ENCODE measurements around the gene NR1H2.

Gene NR1H2

GRCh38 chr19:50406156-50406820 lies 30.0 kb downstream of the NR1H2 start:
- no peak for DNase-seq

- no peak for DNase-seq
These were observed 30.6 kb downstream of the NR1H2 start for GRCh38 chr19:50406829-50407228.

DNA sequence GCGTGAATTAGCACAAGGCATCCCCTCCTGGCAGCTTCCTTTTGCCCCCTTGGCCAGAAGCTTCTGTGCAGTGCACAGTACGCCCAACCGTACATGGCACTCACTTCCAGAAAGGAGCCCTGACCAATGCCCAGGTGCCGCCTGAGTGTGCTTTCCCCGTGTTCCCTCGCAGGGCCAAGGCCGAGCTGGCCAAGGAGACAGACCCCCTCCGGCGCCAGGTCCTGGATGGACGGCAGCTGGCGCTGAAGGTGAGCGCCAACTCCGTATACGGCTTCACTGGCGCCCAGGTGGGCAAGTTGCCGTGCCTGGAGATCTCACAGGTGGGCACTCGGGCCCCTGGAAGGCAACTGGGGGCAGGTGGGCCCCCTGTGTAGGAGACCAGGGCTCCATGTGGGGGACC lies 33.1 kb downstream of the NR1H2 start:
- DNase-seq, result no peak

GRCh38 chr19:50410109-50410508 lies 33.9 kb downstream of the NR1H2 start:
- DNase-seq, result no peak

- DNase-seq, result no peak
These were observed 36.2 kb downstream of the NR1H2 start for GRCh38 chr19:50412419-50412818.

DNA sequence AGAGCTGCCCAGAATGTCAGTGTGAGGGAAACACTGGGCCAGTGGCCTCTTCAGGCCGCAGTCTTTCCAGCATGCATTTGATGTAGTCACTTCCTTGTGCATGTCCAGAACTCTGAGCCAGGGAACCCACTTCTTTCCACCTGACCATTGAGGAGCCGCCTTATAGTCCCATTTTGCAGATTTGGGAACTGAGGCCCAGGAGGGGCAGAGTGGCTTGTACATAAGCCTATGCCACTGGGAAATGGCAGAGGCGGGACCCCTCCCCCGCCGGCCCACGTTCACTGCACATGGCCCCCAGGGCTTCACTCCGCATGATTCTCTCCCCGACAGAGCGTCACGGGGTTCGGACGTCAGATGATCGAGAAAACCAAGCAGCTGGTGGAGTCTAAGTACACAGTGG lies 36.8 kb downstream of the NR1H2 start:
- no peak for DNase-seq

DNA sequence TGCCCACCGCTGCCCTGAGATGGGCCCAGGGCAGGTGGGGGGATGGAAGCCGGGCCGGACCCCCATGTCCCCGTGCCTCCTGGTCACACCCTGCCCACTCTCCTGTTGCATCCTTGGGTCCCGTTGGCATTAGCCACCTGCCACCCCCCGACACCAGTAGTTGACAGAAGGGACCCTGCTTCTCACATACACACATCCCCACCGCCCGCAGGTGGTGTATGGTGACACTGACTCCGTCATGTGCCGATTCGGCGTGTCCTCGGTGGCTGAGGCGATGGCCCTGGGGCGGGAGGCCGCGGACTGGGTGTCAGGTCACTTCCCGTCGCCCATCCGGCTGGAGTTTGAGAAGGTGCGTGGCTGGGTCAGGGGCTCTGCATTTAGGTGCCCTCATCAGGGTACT lies 37.3 kb downstream of the NR1H2 start:
- no peak for DNase-seq

DNA sequence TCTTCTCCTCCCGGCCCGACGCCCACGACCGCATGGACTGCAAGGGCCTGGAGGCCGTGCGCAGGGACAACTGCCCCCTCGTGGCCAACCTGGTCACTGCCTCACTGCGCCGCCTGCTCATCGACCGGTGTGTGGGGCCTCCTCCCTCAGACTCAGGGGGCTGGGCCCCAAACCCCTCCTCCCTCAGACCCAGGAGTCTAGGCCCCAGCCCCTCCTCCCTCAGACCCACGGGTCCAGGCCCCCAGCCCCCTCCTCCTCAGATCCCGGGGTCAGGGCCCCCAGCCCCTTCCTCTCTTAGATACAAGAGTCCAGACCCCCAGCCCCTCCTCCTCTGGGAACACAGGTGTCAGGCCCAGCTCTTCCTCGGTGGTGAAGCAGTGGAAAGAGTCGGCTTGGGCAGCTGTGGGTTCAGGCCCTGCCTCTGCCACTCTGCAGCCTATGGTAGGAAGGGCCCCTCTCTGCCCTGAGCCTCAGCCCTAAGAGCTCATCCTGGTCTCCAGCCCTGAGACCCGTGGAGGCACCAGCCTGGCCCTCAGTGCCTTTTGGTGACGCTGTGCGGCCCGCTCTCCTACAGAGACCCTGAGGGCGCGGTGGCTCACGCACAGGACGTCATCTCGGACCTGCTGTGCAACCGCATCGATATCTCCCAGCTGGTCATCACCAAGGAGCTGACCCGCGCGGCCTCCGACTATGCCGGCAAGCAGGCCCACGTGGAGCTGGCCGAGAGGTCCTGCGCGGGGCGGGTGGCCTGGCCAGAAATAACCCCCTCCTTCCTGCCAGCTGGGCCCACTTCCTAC lies 38.8 kb downstream of the NR1H2 start:
- DNase-seq, result peak; percentile 82

DNA sequence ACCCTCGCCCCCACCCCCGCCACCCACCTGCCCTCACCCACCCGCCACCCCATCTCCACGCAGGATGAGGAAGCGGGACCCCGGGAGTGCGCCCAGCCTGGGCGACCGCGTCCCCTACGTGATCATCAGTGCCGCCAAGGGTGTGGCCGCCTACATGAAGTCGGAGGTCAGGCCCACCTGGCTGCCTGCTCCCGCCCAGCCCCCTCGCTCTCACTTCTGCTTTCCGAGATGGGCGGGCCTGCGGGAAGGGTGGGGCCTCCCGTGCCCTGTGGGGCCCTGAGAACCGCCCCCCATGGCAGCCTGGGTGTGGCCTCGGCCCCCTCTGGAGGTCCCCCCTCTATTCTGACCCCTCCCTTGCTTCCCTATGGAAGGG lies 39.4 kb downstream of the NR1H2 start:
- peak; percentile 24 to 87 for DNase-seq

GRCh38 chr19:50416034-50416977 lies 40.0 kb downstream of the NR1H2 start:
- DNase-seq, result no peak

DNA sequence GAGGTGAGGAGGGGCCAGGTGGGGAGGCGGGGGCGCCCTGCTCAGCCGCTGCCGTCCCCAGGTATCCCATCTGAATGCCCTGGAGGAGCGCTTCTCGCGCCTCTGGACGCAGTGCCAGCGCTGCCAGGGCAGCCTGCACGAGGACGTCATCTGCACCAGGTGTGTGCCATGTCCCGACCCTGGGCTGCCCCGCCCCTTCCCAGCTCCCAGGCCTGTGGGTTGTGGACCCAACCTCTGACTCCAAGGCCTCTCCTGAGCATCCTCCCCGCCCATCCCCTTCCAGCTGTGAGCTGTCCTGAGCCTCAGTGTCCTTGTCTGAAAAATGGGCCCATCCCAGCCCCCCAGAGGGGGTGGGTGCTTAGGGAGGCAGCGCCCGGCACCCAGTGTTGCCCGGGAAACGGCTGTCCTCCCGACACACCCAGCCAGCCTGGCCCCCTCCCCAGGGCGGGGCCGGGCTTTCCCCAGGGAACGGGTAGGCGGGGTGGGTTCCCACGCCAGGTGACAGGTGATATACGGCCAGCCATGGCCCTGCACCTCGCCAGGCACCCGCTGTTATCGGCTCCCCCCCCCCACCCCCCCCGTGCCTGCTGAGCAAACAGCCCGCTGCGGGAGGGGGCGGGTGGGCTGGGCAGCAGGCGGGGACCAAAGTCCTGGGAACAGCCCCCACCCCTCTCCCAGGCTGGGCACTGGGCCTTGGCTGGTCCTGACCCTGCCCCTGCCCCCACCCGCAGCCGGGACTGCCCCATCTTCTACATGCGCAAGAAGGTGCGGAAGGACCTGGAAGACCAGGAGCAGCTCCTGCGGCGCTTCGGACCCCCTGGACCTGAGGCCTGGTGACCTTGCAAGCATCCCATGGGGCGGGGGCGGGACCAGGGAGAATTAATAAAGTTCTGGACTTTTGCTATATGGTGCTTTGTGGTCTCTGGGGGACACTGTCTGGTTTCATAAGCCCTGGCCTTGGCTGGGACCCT lies 41.1 kb downstream of the NR1H2 start:
- DNase-seq, result peak in 1 of 2 donors; percentile 37

DNA sequence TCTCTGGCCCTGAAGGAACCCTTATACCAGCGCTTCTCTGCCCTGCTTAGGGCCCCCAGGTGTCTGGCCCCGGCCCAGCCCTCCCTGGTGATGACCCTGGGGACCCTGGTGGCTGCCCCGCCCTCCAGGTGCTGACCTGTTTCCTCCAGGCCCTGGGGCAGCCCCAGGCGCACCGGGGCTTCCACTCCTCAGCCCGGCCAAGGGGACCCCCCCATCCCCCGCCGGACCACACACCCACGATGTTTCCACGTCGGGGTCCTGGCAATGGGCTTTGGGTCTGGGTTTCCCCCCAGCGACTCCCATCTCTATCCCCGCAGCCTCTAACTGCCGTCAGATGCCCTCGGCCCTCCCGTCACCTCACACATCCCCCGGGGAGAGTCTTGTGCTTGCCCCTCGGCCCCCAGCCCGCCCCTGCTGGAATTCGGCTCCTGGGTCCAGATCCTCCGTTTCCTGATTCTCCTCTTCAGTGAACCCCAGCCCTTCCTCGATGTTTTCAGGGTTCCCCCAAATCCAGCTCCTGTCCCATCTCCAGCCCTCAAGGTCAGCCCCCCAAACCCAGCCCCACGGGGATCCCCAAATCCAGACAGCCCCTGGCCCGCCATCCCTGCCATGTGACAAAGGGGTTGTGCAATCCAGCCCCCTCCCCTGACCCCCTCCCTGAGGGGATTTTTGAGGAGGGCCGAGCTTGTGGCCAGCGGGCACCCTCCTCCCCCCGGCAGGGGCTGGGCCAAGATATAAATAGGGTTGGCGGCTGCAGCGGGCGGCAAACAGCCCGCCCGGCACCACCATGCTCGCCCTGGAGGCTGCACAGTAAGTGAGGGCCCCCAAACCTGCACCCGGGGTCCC lies 42.1 kb downstream of the NR1H2 start, which contains the start of gene SPIB:
Gene SPIB (plus strand): TSS at position 763 of the 846 bp plus-strand sequence. CDS start 25 bp downstream, at position 788.
- peak in 1 of 2 donors; percentile 43 for DNase-seq

DNA sequence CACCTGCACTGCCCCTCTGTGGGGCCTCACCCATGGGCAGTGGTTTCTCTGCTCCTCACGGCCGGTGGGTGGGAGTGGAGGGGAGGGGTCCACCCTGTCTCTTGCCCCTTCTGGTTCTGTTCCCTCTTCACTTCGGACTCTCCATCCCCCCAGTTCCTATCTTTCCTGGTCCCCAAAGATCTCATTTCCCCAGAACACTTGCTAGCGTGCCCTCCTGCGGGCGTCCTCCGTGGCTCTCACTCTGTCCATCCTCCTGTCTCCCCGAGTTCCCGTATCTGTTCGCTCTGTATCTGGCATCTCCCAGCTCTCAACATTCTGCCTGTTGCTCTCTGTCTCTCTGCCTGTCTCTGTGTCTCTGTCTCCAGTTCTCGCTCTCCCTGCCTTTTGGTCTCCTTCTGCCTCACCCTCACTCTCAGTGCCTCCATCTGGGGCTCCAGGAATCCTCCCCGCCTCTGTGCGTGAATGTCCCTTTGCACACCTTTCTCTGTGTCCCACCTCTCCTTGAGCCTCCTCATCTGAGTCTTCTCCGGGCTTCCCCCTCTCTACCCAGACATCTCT lies 42.8 kb downstream of the NR1H2 start:
- DNase-seq, result no peak

DNA sequence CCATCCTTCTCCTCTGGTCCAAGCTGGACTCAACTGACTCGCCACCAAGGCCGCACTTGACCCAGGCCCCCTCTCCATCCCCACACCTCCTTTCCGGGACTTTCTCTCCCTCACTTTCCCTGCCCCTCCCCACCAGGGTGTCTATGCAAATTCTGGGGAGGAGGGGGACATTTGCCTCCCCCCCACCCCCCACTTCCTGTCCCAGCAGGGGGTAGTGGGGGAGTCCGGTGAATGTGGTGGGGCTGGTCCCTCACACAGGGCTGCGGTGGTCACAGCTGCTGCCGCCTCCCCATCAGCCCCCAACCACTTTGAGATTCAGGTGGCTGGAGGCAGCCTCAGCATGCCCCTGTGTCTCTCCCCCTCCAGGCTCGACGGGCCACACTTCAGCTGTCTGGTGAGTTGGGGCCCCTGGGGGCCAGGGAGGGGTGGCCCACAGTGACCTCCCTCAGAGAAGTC lies 43.4 kb downstream of the NR1H2 start:
- DNase-seq, result no peak

- DNase-seq, result no peak
These were observed 43.9 kb downstream of the NR1H2 start for GRCh38 chr19:50420127-50420526.

- DNase-seq, result no peak
These were observed 44.6 kb downstream of the NR1H2 start for GRCh38 chr19:50420808-50421207.

- no peak for DNase-seq
These were observed 46.4 kb downstream of the NR1H2 start for GRCh38 chr19:50422397-50423278.

- DNase-seq, result no peak
These were observed 47.2 kb downstream of the NR1H2 start for GRCh38 chr19:50423279-50424113.

DNA sequence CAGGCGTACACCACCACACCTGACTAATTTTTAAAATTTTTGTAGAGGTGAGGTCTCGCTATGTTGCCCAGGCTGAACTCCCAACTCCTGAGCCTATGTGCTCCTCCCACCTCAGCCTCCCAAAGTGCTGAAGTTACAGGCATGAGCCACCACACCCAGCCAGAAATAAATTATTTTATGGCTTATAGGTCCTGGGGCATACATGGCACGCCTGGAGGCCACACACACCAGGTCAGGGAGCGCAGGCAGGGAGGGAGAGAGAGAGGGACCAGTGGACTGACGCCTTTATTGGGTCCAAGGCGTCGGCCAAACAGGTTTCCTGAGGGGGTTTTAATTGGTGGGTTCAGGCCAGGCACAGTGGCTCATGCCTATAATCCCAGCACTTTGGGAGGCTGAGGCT lies 49.3 kb downstream of the NR1H2 start:
- DNase-seq, result no peak

All from CD4-positive, alpha-beta T cell treated with Interferon alpha-2 for 1 hour (primary cell).